Uterus (tissue), 4 donors: Measurements from ENCODE around the gene EMID1. TPM values are rescaled to one million over a fixed set of nuclear protein-coding genes. Genes with fewer than 3 reads are reported as not detected.

Experiments
- DNase-seq, 2 donors: peaks; one replicate each; pipeline ENCODE4 v3.0.0-alpha.2; 2019 to 2020
- H3K27ac ChIP-seq, 2 donors: fragments of 200-600 bp; sonication (generic); 1 replicate in 1 of 2; 2 replicates in 1 of 2; pipeline ENCODE4 v1.5.1; 2016 to 2018
- H3K27me3 ChIP-seq, 2 donors: fragments of 200-600 bp; sonication (generic); one replicate each; pipeline ENCODE4 v1.5.1; 2018 to 2019; ENCODE audit warnings: control low read depth in 1 of 2
- H3K36me3 ChIP-seq, 2 donors: fragments of 200-600 bp; sonication (generic); one replicate each; pipeline ENCODE4 v1.5.1; 2019; ENCODE audit warnings: control low read depth in 1 of 2
- H3K4me1 ChIP-seq, 2 donors: fragments of 200-600 bp; sonication (generic); one replicate each; pipeline ENCODE4 v1.5.1; 2018 to 2019; ENCODE audit warnings: control low read depth in 1 of 2
- H3K4me3 ChIP-seq, 2 donors: fragments of 200-600 bp; sonication (generic); 1 replicate in 1 of 2; 2 replicates in 1 of 2; pipeline ENCODE4 v1.5.1; 2018 to 2019; ENCODE audit warnings: mild to moderate bottlenecking in 1 of 2
- H3K9me3 ChIP-seq, 2 donors: fragments of 200-600 bp; sonication (generic); one replicate each; pipeline ENCODE4 v1.5.1; 2019; ENCODE audit warnings: control low read depth in 1 of 2
- CTCF ChIP-seq, 4 experiments: fragments of 200-600 bp in 2 of 4; fragments of 450-650 bp in 2 of 4; sonication (generic) in 2 of 4; IDR thresholded peaks; one replicate each; pipeline ENCODE4 v1.5.1; 2016 to 2019; ENCODE audit warnings: antibody characterized with exemption in 4 of 4, mild to moderate bottlenecking in 2 of 4, moderate library complexity in 1 of 4
- POLR2A ChIP-seq, 2 donors: fragments of 450-650 bp; IDR thresholded peaks; one replicate each; pipeline ENCODE4 v1.6.1; 2016; ENCODE audit warnings: antibody characterized with exemption in 2 of 2, mild to moderate bottlenecking in 1 of 2, moderate library complexity in 1 of 2
- intact Hi-C: fragments of 100-400 bp; cut with DNase I; formaldehyde crosslinking; loops from one replicate; pipeline ENCODE4 v1.15.1; 2023; ENCODE audit warnings: low total_unique reads
- total RNA-seq, 4 donors: library from RNA; depleted of rRNA in 3 of 4; stranded (reverse); fragments of >200 nt in 3 of 4; gene quantifications; one replicate each; pipeline versions ENCODE4 v1.1.0 to v1.2.4, GENCODE V29; 2014 to 2023
- donor health status: DM: yes; HTN: yes; CAD: no.

The EMID1 gene
- total RNA-seq, 4 donors from 2014 or later = under 0.01 to 30.0 (median 10.2) TPM

- peaks cover 0 to 10% of the 10 kb centered on the region in 2 donors for H3K9me3 ChIP-seq
- H3K27me3 ChIP-seq = no peaks in the 10 kb centered on the region
- no peak for TF ChIP-seq CTCF (IDR thresholded peaks at IDR 0.05)
- no peak for TF ChIP-seq POLR2A (IDR thresholded peaks at IDR 0.05)
- no peak overlapping the region for H3K27ac ChIP-seq
- no peaks in the 10 kb centered on the region for H3K36me3 ChIP-seq
- no peak for DNase-seq
- intact Hi-C loops = no loop called here
- no peaks in the 10 kb centered on the region for H3K4me1 ChIP-seq
- H3K4me3 ChIP-seq = no peak overlapping the region
These were observed 33.5 kb upstream of the EMID1 start for GRCh38 chr22:29172216-29172615.

GRCh38 chr22:29175312-29175835 is 30.3 kb upstream of the EMID1 start:
- TF ChIP-seq POLR2A (IDR thresholded peaks at IDR 0.05) = no peak
- no peak for TF ChIP-seq CTCF (IDR thresholded peaks at IDR 0.05)
- H3K4me1 ChIP-seq = no peaks in the 10 kb centered on the region
- no peak overlapping the region for H3K27ac ChIP-seq
- intact Hi-C loops = no loop called here
- H3K9me3 ChIP-seq = peaks cover 0 to 10% of the 10 kb centered on the region in 2 donors
- H3K36me3 ChIP-seq = no peaks in the 10 kb centered on the region
- DNase-seq = no peak
- H3K4me3 ChIP-seq = no peak overlapping the region
- H3K27me3 ChIP-seq = no peaks in the 10 kb centered on the region

- no peaks in the 10 kb centered on the region for H3K36me3 ChIP-seq
- no peak for DNase-seq
- H3K27me3 ChIP-seq = no peaks in the 10 kb centered on the region
- no peak overlapping the region for H3K4me3 ChIP-seq
- intact Hi-C loops = no loop called here
- TF ChIP-seq CTCF (IDR thresholded peaks at IDR 0.05) (no peak), POLR2A (IDR thresholded peaks at IDR 0.05) (no peak)
- no peaks in the 10 kb centered on the region for H3K9me3 ChIP-seq
- no peak overlapping the region for H3K27ac ChIP-seq
- no peaks in the 10 kb centered on the region for H3K4me1 ChIP-seq
These were observed 21.5 kb upstream of the EMID1 start for GRCh38 chr22:29183971-29184848.

- no peak for TF ChIP-seq POLR2A (IDR thresholded peaks at IDR 0.05)
- no peak for TF ChIP-seq CTCF (IDR thresholded peaks at IDR 0.05)
- no peaks in the 10 kb centered on the region for H3K27me3 ChIP-seq
- H3K9me3 ChIP-seq = no peaks in the 10 kb centered on the region
- H3K4me1 ChIP-seq = no peaks in the 10 kb centered on the region
- H3K4me3 ChIP-seq = no peak overlapping the region
- DNase-seq = no peak
- no peak overlapping the region for H3K27ac ChIP-seq
- intact Hi-C loops = no loop called here
- no peaks in the 10 kb centered on the region for H3K36me3 ChIP-seq
These were observed 20.7 kb upstream of the EMID1 start for GRCh38 chr22:29184849-29185490.

GRCh38 chr22:29186302-29186701 is 19.4 kb upstream of the EMID1 start:
- Histone ChIP-seq H3K4me3 (no peak overlapping the region), H3K27ac (no peak overlapping the region), H3K36me3 (no peaks in the 10 kb centered on the region), H3K9me3 (no peaks in the 10 kb centered on the region), H3K4me1 (no peaks in the 10 kb centered on the region), H3K27me3 (no peaks in the 10 kb centered on the region)
- DNase-seq = no peak
- TF ChIP-seq POLR2A (IDR thresholded peaks at IDR 0.05) = no peak
- no peak for TF ChIP-seq CTCF (IDR thresholded peaks at IDR 0.05)
- intact Hi-C loops = no loop called here
